GM23338 (cell line): Measurements from ENCODE around the gene CDH4. TPM values are rescaled to one million over a fixed set of nuclear protein-coding genes. Genes with fewer than 3 reads are reported as not detected.

Experiments
- ATAC-seq: fragments of 200-7000 bp; cut with Tn5 transposase; 3 replicates; pipeline ENCODE4 v1.9.1; 2020
- DNase-seq: peaks from one replicate; pipeline ENCODE4 v3.0.0-alpha.2; 2015; ENCODE audit warnings: low spot score
- H2AFZ ChIP-seq: fragments of 200-600 bp; sonication (generic); 2 replicates; pipeline ENCODE4 v1.8.0; 2016; ENCODE audit warnings: antibody characterized with exemption, mild to moderate bottlenecking, moderate library complexity
- H3F3A ChIP-seq: fragments of 200-600 bp; sonication (generic); replicated peaks from 2 replicates; pipeline ENCODE4 v1.8.0; 2017; ENCODE audit warnings: antibody characterized with exemption, mixed run types, low read depth
- H3K27ac ChIP-seq: fragments of 200-600 bp; sonication (generic); 2 replicates; pipeline ENCODE4 v1.6.1; 2016; ENCODE audit warnings: low read depth
- H3K27me3 ChIP-seq: fragments of 200-600 bp; sonication (generic); 2 replicates; pipeline ENCODE4 v1.8.0; 2016; ENCODE audit warnings: mild to moderate bottlenecking, mixed run types, moderate library complexity; ENCODE audit not compliant: insufficient read depth
- H3K36me3 ChIP-seq: fragments of 200-600 bp; sonication (generic); 2 replicates; pipeline ENCODE4 v1.8.0; 2016; ENCODE audit warnings: mild to moderate bottlenecking; ENCODE audit not compliant: insufficient read depth
- H3K4me1 ChIP-seq: fragments of 200-600 bp; sonication (generic); 2 replicates; pipeline ENCODE4 v1.8.0; 2016; ENCODE audit warnings: mild to moderate bottlenecking, moderate library complexity; ENCODE audit not compliant: insufficient read depth
- H3K4me2 ChIP-seq: fragments of 200-600 bp; sonication (generic); 2 replicates; pipeline ENCODE4 v1.7.1; 2017; ENCODE audit warnings: mixed run types
- H3K4me3 ChIP-seq: fragments of 200-600 bp; sonication (generic); 2 replicates; pipeline ENCODE4 v1.6.1; 2016; ENCODE audit warnings: mixed run types
- H3K79me2 ChIP-seq: fragments of 200-600 bp; sonication (generic); replicated peaks from 2 replicates; pipeline ENCODE4 v1.8.0; 2017; ENCODE audit warnings: mild to moderate bottlenecking; ENCODE audit not compliant: insufficient read depth
- H3K9me2 ChIP-seq: fragments of 200-600 bp; sonication (generic); 2 replicates; pipeline ENCODE4 v1.8.0; 2017; ENCODE audit not compliant: insufficient read depth
- H4K20me1 ChIP-seq: fragments of 200-600 bp; sonication (generic); replicated peaks from 2 replicates; pipeline ENCODE4 v1.8.0; 2017; ENCODE audit warnings: mild to moderate bottlenecking; ENCODE audit not compliant: insufficient read depth
- H3K27ac Mint-ChIP-seq: 2 replicates; pipeline ENCODE4 v1.8.0; 2020; ENCODE audit warnings: inconsistent platforms, mild to moderate bottlenecking, moderate library complexity, mixed read lengths
- H3K27me3 Mint-ChIP-seq: 3 replicates; pipeline ENCODE4 v1.8.0; 2022; ENCODE audit warnings: low read depth, mild to moderate bottlenecking, moderate library complexity, mixed read lengths, inconsistent platforms; ENCODE audit not compliant: insufficient read depth, poor library complexity
- H3K36me3 Mint-ChIP-seq: 3 replicates; pipeline ENCODE4 v1.8.0; 2021; ENCODE audit warnings: low read depth, mild to moderate bottlenecking, inconsistent platforms, moderate library complexity, mixed read lengths
- H3K4me1 Mint-ChIP-seq: 3 replicates; pipeline ENCODE4 v1.8.0; 2020; ENCODE audit warnings: mild to moderate bottlenecking, inconsistent platforms, mixed read lengths
- H3K4me3 Mint-ChIP-seq: 3 replicates; pipeline ENCODE4 v1.8.0; 2021; ENCODE audit warnings: moderate library complexity, mild to moderate bottlenecking, inconsistent platforms, mixed read lengths
- H3K9me3 Mint-ChIP-seq: 3 replicates; pipeline ENCODE4 v1.8.0; 2020; ENCODE audit warnings: moderate library complexity, mild to moderate bottlenecking, inconsistent platforms, mixed read lengths
- CREB1 ChIP-seq: fragments of 250-450 bp; sonication (Bioruptor Pico); IDR thresholded peaks from 2 replicates; pipeline ENCODE4 v1.5.0; 2020; ENCODE audit warnings: low read depth, mild to moderate bottlenecking, moderate library complexity
- EZH2 ChIP-seq: fragments of 200-600 bp; sonication (generic); IDR thresholded peaks from one replicate; pipeline ENCODE4 v1.8.0; 2017; ENCODE audit warnings: antibody characterized with exemption, mild to moderate bottlenecking, low read depth; ENCODE audit not compliant: unreplicated experiment
- EZH2phosphoT487 ChIP-seq: fragments of 200-600 bp; sonication (generic); IDR thresholded peaks from one replicate; pipeline ENCODE4 v1.8.1; 2018; ENCODE audit warnings: antibody characterized with exemption; ENCODE audit not compliant: unreplicated experiment
- JUNB ChIP-seq: IDR thresholded peaks from one replicate; pipeline ENCODE4 v1.6.1; 2016; ENCODE audit warnings: antibody characterized with exemption; ENCODE audit not compliant: unreplicated experiment
- NANOG ChIP-seq: IDR thresholded peaks from 2 replicates; pipeline ENCODE4 v1.6.1; 2016; ENCODE audit warnings: antibody characterized with exemption, borderline replicate concordance
- POLR2AphosphoS5 ChIP-seq: IDR thresholded peaks from 2 replicates; pipeline ENCODE4 v1.6.1; 2016; ENCODE audit warnings: antibody characterized with exemption, low read depth
- STAT1 ChIP-seq: IDR thresholded peaks from one replicate; pipeline ENCODE4 v1.6.1; 2016; ENCODE audit warnings: antibody characterized with exemption; ENCODE audit not compliant: unreplicated experiment
- ZNF114 ChIP-seq: fragments of 250-450 bp; sonication (Bioruptor Pico); IDR thresholded peaks from 2 replicates; pipeline ENCODE4 v1.5.0; 2020; ENCODE audit warnings: mild to moderate bottlenecking, moderate library complexity
- ZNF331 ChIP-seq: fragments of 250-450 bp; sonication (Bioruptor Pico); IDR thresholded peaks from 2 replicates; pipeline ENCODE4 v1.5.0; 2020; ENCODE audit warnings: low read depth, mild to moderate bottlenecking, moderate library complexity
- polyA plus RNA-seq: library from polyadenylated mRNA; unstranded; fragments of >200 nt; fragmentation: Nextera tagmentation; extraction: Ambion mirVana; gene quantifications from 2 replicates; pipeline ENCODE4 v1.2.1, GENCODE V29; 2016
- total RNA-seq: library from RNA; depleted of rRNA; stranded (reverse); fragments of >200 nt; shearing (Covaris generic); gene quantifications from 2 replicates; pipeline ENCODE4 v1.2.3, GENCODE V29; 2014
- TF ChIP-seq, protein P1 (sequence below): IDR thresholded peaks from one replicate; pipeline ENCODE4 v1.6.1; 2018; ENCODE audit warnings: antibody characterized with exemption; ENCODE audit not compliant: unreplicated experiment
- TF ChIP-seq, protein P2 (sequence below): IDR thresholded peaks from 2 replicates; pipeline ENCODE4 v1.6.1; 2016; ENCODE audit warnings: antibody characterized with exemption
- TF ChIP-seq, protein P3 (sequence below), 2 experiments: fragments of 200-600 bp in 1 of 2; sonication (generic) in 1 of 2; conservative IDR thresholded peaks; 2 replicates each; pipeline versions ENCODE4 v1.5.1 to v1.6.1; 2016 to 2017; ENCODE audit warnings: antibody characterized with exemption in 2 of 2, low read depth in 2 of 2, mild to moderate bottlenecking in 2 of 2, moderate library complexity in 1 of 2

The CDH4 gene
- total and polyA plus RNA-seq, 2 experiments from 2014 or later: 1.2 to 4.2 TPM

DNA sequence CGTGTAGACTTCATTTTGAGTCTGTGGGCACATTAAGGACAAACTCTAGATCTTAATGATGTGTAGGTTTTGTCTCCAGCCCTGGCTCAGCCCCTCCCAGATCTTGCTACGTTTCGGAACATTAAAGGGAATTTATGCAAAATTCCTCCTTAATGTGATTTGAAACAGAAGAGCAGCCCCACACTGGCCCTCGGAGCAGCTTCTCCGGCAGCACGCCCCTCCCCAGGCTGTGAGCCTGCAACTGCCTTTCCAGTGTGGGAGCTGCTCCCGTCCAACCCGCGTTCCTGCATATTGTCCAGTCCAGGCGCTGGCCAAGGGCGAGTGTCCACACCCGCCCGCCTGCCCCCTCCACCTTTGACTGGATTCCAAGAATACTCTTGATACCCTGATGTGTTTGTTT is 556.4 kb downstream of the CDH4 start (continued):
- TF ChIP-seq, protein P1, sequence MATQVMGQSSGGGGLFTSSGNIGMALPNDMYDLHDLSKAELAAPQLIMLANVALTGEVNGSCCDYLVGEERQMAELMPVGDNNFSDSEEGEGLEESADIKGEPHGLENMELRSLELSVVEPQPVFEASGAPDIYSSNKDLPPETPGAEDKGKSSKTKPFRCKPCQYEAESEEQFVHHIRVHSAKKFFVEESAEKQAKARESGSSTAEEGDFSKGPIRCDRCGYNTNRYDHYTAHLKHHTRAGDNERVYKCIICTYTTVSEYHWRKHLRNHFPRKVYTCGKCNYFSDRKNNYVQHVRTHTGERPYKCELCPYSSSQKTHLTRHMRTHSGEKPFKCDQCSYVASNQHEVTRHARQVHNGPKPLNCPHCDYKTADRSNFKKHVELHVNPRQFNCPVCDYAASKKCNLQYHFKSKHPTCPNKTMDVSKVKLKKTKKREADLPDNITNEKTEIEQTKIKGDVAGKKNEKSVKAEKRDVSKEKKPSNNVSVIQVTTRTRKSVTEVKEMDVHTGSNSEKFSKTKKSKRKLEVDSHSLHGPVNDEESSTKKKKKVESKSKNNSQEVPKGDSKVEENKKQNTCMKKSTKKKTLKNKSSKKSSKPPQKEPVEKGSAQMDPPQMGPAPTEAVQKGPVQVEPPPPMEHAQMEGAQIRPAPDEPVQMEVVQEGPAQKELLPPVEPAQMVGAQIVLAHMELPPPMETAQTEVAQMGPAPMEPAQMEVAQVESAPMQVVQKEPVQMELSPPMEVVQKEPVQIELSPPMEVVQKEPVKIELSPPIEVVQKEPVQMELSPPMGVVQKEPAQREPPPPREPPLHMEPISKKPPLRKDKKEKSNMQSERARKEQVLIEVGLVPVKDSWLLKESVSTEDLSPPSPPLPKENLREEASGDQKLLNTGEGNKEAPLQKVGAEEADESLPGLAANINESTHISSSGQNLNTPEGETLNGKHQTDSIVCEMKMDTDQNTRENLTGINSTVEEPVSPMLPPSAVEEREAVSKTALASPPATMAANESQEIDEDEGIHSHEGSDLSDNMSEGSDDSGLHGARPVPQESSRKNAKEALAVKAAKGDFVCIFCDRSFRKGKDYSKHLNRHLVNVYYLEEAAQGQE: no peak
- no peak for TF ChIP-seq NANOG
- TF ChIP-seq, protein P2, sequence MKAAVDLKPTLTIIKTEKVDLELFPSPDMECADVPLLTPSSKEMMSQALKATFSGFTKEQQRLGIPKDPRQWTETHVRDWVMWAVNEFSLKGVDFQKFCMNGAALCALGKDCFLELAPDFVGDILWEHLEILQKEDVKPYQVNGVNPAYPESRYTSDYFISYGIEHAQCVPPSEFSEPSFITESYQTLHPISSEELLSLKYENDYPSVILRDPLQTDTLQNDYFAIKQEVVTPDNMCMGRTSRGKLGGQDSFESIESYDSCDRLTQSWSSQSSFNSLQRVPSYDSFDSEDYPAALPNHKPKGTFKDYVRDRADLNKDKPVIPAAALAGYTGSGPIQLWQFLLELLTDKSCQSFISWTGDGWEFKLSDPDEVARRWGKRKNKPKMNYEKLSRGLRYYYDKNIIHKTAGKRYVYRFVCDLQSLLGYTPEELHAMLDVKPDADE: no peak
- TF ChIP-seq CREB1: no peak
- no peak for TF ChIP-seq POLR2AphosphoS5
- TF ChIP-seq EZH2: no peak
- TF ChIP-seq EZH2phosphoT487: no peak
- no peak for TF ChIP-seq JUNB
- no peak for TF ChIP-seq ZNF331 (CRISPR knock-in tag)
- TF ChIP-seq ZNF114 (CRISPR knock-in tag): no peak

DNA sequence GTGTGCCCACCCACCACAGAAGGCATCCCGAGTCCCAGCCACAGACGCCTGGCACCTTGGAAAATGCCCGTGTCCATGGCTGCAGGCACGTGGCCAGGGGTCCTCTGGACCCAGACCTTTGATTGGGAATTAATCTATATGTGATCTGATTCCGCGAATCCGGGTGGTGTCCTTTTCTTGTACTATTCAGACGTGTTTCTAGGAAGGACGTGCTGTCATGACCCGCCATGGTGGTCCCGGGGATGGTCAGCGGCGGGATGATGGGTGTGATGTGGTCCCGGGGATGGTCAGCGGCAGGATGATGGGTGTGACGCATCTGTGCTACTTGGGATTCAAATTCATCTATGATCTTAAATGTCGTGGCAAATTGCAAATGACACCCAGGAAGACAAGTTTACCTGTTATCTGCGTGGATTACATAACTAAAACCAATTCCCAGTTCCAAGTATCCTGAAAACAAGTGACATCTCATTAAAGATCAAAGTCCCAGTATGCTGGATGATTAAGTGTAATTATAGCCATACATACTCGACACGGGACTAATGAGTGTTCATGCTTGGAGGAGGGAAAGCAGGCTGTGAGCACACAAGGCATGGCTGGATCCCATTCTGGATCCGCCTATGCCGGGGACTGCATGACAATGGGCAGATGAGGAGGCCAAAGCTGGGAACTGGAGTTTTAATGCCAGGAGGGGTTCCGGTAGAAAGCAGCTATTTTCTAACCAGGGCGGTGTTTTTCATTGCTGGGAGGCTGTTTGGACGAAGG is 557.1 kb downstream of the CDH4 start:
- peaks cover 23% of the 10 kb centered on the region for H3K27me3 Mint-ChIP-seq
- Histone ChIP-seq H3K27me3 (no peaks in the 10 kb centered on the region), H3K36me3 (no peaks in the 10 kb centered on the region), H3K9me2 (no peaks in the 10 kb centered on the region), H3F3A (0 out of 2 replicates have a peak, but pooled peaks cover 3% of the 10 kb centered on the region), H3K4me3 (no peak overlapping the region), H3K4me2 (no peak overlapping the region), H3K27ac (no peak overlapping the region), H3K4me1 (no peaks in the 10 kb centered on the region), H3K79me2 (no peaks in the 10 kb centered on the region), H2AFZ (no peak overlapping the region), H4K20me1 (no peaks in the 10 kb centered on the region)
- no peaks in the 10 kb centered on the region for H3K36me3 Mint-ChIP-seq
- no peaks in the 10 kb centered on the region for H3K9me3 Mint-ChIP-seq
- no peak for ATAC-seq
- no peak overlapping the region for H3K27ac Mint-ChIP-seq
- no peak for DNase-seq
- H3K4me3 Mint-ChIP-seq: no peak overlapping the region
- H3K4me1 Mint-ChIP-seq: peaks cover 9% of the 10 kb centered on the region
- TF ChIP-seq, protein P3, sequence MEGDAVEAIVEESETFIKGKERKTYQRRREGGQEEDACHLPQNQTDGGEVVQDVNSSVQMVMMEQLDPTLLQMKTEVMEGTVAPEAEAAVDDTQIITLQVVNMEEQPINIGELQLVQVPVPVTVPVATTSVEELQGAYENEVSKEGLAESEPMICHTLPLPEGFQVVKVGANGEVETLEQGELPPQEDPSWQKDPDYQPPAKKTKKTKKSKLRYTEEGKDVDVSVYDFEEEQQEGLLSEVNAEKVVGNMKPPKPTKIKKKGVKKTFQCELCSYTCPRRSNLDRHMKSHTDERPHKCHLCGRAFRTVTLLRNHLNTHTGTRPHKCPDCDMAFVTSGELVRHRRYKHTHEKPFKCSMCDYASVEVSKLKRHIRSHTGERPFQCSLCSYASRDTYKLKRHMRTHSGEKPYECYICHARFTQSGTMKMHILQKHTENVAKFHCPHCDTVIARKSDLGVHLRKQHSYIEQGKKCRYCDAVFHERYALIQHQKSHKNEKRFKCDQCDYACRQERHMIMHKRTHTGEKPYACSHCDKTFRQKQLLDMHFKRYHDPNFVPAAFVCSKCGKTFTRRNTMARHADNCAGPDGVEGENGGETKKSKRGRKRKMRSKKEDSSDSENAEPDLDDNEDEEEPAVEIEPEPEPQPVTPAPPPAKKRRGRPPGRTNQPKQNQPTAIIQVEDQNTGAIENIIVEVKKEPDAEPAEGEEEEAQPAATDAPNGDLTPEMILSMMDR (conservative IDR thresholded peaks at IDR 0.05; ENCODE audit: low read depth in 2 of 2): no peak
- TF ChIP-seq STAT1 (no peak), NANOG (no peak), ZNF331 (CRISPR knock-in tag) (no peak), ZNF114 (CRISPR knock-in tag) (no peak), EZH2 (no peak)
- TF ChIP-seq, protein P2: no peak
